ENCODE results near the gene CNTN5. TPM values are rescaled to one million over a fixed set of nuclear protein-coding genes. Genes with fewer than 3 reads are reported as not detected.

Gene CNTN5
- total and polyA plus RNA-seq, 10 of the 15 experiments (the other 5 are each of a cell fraction or from before 2014, with no cell fraction given): 0.01 TPM; not detected in 9

DNA sequence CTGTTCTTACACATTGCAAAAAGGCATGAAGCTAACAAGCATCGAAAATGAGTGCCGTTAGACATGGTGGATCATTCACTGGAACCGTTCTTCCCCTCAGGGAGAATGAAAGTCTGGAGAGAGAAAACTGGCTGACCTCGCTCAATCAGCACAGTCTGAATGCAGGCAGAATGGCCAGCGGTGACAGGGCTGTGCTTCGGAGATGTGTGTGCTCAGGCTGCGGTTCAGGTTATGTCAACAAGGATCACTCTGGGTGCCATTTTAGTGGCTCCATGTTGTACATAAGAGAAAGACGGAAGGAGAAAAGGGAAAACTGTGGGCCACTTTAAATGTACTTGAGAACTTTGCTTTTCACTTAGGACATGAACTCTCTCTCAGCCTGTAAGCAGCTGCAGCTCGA is 916.6 kb downstream of the CNTN5 start:
- ATAC-seq (no peak), DNase-seq (ENCODE audit: low read depth, low spot score) (no peak), FAIRE-seq (no peak)
- TF ChIP-seq RFX5 (IDR thresholded peaks at IDR 0.05; ENCODE audit: low read depth, low read length): no peak
- TF ChIP-seq HDGF (IDR thresholded peaks at IDR 0.05): no peak
- TF ChIP-seq POLR2AphosphoS2 (IDR thresholded peaks at IDR 0.05; ENCODE audit: low read depth, low read length): no peak
- TF ChIP-seq PML (IDR thresholded peaks at IDR 0.05; ENCODE audit: low read length): no peak
- no peak for TF ChIP-seq BMI1 (IDR thresholded peaks at IDR 0.05; ENCODE audit: borderline replicate concordance)
- TF ChIP-seq BCL11A (IDR thresholded peaks at IDR 0.05; ENCODE audit: low read depth, low read length): no peak
- no peak for TF ChIP-seq ZNF622 (IDR thresholded peaks at IDR 0.05)
- H3K4me1 ChIP-seq (ENCODE audit: control insufficient read depth, insufficient read depth, low read length): no peaks in the 10 kb centered on the region
- ChIA-PET POLR2A (no interaction called here), SMC1A (ENCODE audit: uncharacterized antibody, unreplicated experiment) (no interaction called here), CTCF (no interaction called here), RAD21 (ENCODE audit: unreplicated experiment) (no interaction called here)
- in situ Hi-C loops (cut with MboI): no loop called here
- H3K27ac ChIP-seq (ENCODE audit: control insufficient read depth, insufficient read depth): no peak overlapping the region
- H4K20me1 ChIP-seq (ENCODE audit: control insufficient read depth, insufficient read depth): no peaks in the 10 kb centered on the region
- no peaks in the 10 kb centered on the region for H3K36me3 ChIP-seq (ENCODE audit: control insufficient read depth in 2 of 2, insufficient read depth in 2 of 2, low read length in 1 of 2)
- H3K79me2 ChIP-seq (ENCODE audit: control insufficient read depth, insufficient read depth, low read length): no peaks in the 10 kb centered on the region
- H3K4me2 ChIP-seq (ENCODE audit: control insufficient read depth, insufficient read depth): no peak overlapping the region
- no peak overlapping the region for H3K4me3 ChIP-seq
- 32% methylated on average over 9 of the region's 9 CpGs for WGBS (ENCODE audit: insufficient coverage, insufficient replicate concordance, low lambda C conversion rate, missing lambda C conversion rate)
- no TSS peak for BruUV-seq (replicated peaks)
- intact Hi-C loops (cut with micrococcal nuclease; ENCODE audit: unreplicated experiment): no loop called here
- no peak overlapping the region for H3K9ac ChIP-seq (ENCODE audit: control insufficient read depth, insufficient read depth, low read length)
- H2AFZ ChIP-seq (ENCODE audit: control insufficient read depth, low read depth, low read length): no peak overlapping the region
- H3K27me3 ChIP-seq (replicated peaks in 1 of 2; ENCODE audit: control insufficient read depth in 2 of 2, insufficient read depth in 2 of 2, low read length in 1 of 2): no peaks in the 10 kb centered on the region
- no peaks in the 10 kb centered on the region for H3K9me3 ChIP-seq (replicated peaks; ENCODE audit: control insufficient read depth, insufficient read depth, low read length)

GRCh38 chr11:99952816-99953215 is 932.1 kb downstream of the CNTN5 start:
- no peaks in the 10 kb centered on the region for H3K4me1 ChIP-seq (ENCODE audit: control insufficient read depth, insufficient read depth, low read length)
- WGBS (ENCODE audit: insufficient coverage, insufficient replicate concordance, low lambda C conversion rate, missing lambda C conversion rate): 0% methylated on average over 1 of the region's 1 CpG

More at GRCh38 chr11:99952816-99953215, 932.1 kb downstream of the CNTN5 start:
- CTCF ChIA-PET: interaction anchor here (0.6 kb wide), 1 partner anchor 590 kb away, joined by 3 read pairs; no protein-coding TSS in a partner anchor
- Histone ChIP-seq H2AFZ (ENCODE audit: control insufficient read depth, low read depth, low read length) (no peak overlapping the region), H3K9ac (ENCODE audit: control insufficient read depth, insufficient read depth, low read length) (no peak overlapping the region), H3K36me3 (ENCODE audit: control insufficient read depth in 2 of 2, insufficient read depth in 2 of 2, low read length in 1 of 2) (no peaks in the 10 kb centered on the region), H3K27ac (ENCODE audit: control insufficient read depth, insufficient read depth) (no peak overlapping the region), H4K20me1 (ENCODE audit: control insufficient read depth, insufficient read depth) (no peaks in the 10 kb centered on the region), H3K9me3 (replicated peaks; ENCODE audit: control insufficient read depth, insufficient read depth, low read length) (no peaks in the 10 kb centered on the region), H3K79me2 (ENCODE audit: control insufficient read depth, insufficient read depth, low read length) (no peaks in the 10 kb centered on the region), H3K4me3 (no peak overlapping the region), H3K4me2 (ENCODE audit: control insufficient read depth, insufficient read depth) (no peak overlapping the region), H3K27me3 (replicated peaks in 1 of 2; ENCODE audit: control insufficient read depth in 2 of 2, insufficient read depth in 2 of 2, low read length in 1 of 2) (no peaks in the 10 kb centered on the region)
- DNase-seq (ENCODE audit: low read depth, low spot score): no peak
- in situ Hi-C loops (cut with MboI): no loop called here
- BruUV-seq (replicated peaks): no TSS peak
- SMC1A ChIA-PET (ENCODE audit: uncharacterized antibody, unreplicated experiment): no interaction called here
- intact Hi-C loops (cut with micrococcal nuclease; ENCODE audit: unreplicated experiment): no loop called here
- POLR2A ChIA-PET: no interaction called here
- no peak for FAIRE-seq
- RAD21 ChIA-PET (ENCODE audit: unreplicated experiment): no interaction called here
- ATAC-seq: no peak
- no peak for TF ChIP-seq BCL11A (IDR thresholded peaks at IDR 0.05; ENCODE audit: low read depth, low read length)
